Stimulated activated naive CD4-positive, alpha-beta T cell (primary cell): ENCODE measurements around the gene FILIP1L.

Experiments
- DNase-seq, 6 experiments: peaks; one replicate each; lab custom pipeline; 2025; lab: John Stamatoyannopoulos, UW

FILIP1L gene

GRCh38 chr3:99867594-99868310 lies 246.5 kb downstream of the FILIP1L start:
- no peak for DNase-seq

- DNase-seq, result no peak
Observed at GRCh38 chr3:99866261-99866761, 248.0 kb downstream of the FILIP1L start.

GRCh38 chr3:99865321-99865720 lies 249.0 kb downstream of the FILIP1L start:
- DNase-seq, result no peak

- no peak for DNase-seq
Observed at GRCh38 chr3:99864289-99864688, 250.0 kb downstream of the FILIP1L start.

GRCh38 chr3:99863588-99863987 lies 250.7 kb downstream of the FILIP1L start:
- DNase-seq, result no peak

- no peak for DNase-seq
Observed at GRCh38 chr3:99863002-99863401, 251.3 kb downstream of the FILIP1L start.

GRCh38 chr3:99862208-99862607 lies 252.1 kb downstream of the FILIP1L start:
- DNase-seq, result no peak

- DNase-seq, result no peak
Observed at GRCh38 chr3:99861216-99861615, 253.1 kb downstream of the FILIP1L start.

GRCh38 chr3:99859825-99860224 lies 254.5 kb downstream of the FILIP1L start:
- DNase-seq, result no peak

- no peak for DNase-seq
Observed at GRCh38 chr3:99858469-99858868, 255.8 kb downstream of the FILIP1L start.

- no peak for DNase-seq
Observed at GRCh38 chr3:99857278-99857677, 257.0 kb downstream of the FILIP1L start.

- DNase-seq, result no peak
Observed at GRCh38 chr3:99856437-99857220, 257.7 kb downstream of the FILIP1L start.

- no peak for DNase-seq
Observed at GRCh38 chr3:99855900-99856299, 258.4 kb downstream of the FILIP1L start.

GRCh38 chr3:99854756-99855298 lies 259.5 kb downstream of the FILIP1L start:
- DNase-seq, result no peak

- no peak for DNase-seq
Observed at GRCh38 chr3:99852851-99853250, 261.4 kb downstream of the FILIP1L start.

GRCh38 chr3:99851955-99852354 lies 262.3 kb downstream of the FILIP1L start:
- DNase-seq, result no peak

GRCh38 chr3:99850608-99851007 lies 263.7 kb downstream of the FILIP1L start:
- DNase-seq, result no peak

GRCh38 chr3:99848433-99848832 lies 265.9 kb downstream of the FILIP1L start:
- DNase-seq, result no peak

- no peak for DNase-seq
Observed at GRCh38 chr3:99846477-99847160, 267.7 kb downstream of the FILIP1L start.

GRCh38 chr3:99845999-99846398 lies 268.3 kb downstream of the FILIP1L start:
- DNase-seq, result no peak

GRCh38 chr3:99845331-99845730 lies 269.0 kb downstream of the FILIP1L start:
- no peak for DNase-seq

GRCh38 chr3:99843590-99844258 lies 270.6 kb downstream of the FILIP1L start:
- DNase-seq, result no peak
